K562 (cell line): ENCODE results near the gene PHOX2A. TPM values are rescaled to one million over a fixed set of nuclear protein-coding genes. Genes with fewer than 3 reads are reported as not detected.

ENCODE experiments used
- HNRNPLL ChIP-seq: fragments of 200-400 bp; formaldehyde crosslinking; IDR thresholded peaks from 2 replicates; pipeline ENCODE4 v1.6.1; 2017; ENCODE audit warnings: low read length, low read depth, mild to moderate bottlenecking; ENCODE audit not compliant: poor library complexity, severe bottlenecking
- MLX ChIP-seq, 2 experiments: fragments of 450-650 bp in 1 of 2; sonication (generic) in 1 of 2; formaldehyde crosslinking; conservative IDR thresholded peaks; 2 replicates each; pipeline versions ENCODE4 v1.4.0 to v1.8.1; 2020 to 2022; ENCODE audit warnings: mild to moderate bottlenecking in 1 of 2, missing genetic modification reagents in 1 of 2
- RNF2 ChIP-seq: sonication (generic); IDR thresholded peaks from 2 replicates; pipeline ENCODE4 v1.6.1; 2016
- polyA plus RNA-seq, 8 experiments: library from polyadenylated mRNA; depleted of rRNA in 4 of 8; stranded (reverse) in 5 of 8; unstranded in 3 of 8; fragments of >200 nt; fragmentation: Nextera tagmentation in 2 of 8; fragmentation: Illumina TruSeq in 1 of 8; extraction: Ambion mirVana in 2 of 8; extraction: Trizol in 1 of 8; gene quantifications; 2 replicates each; pipeline versions ENCODE4 v1.2.1 to v1.2.3, GENCODE V29; 2011 to 2014; ENCODE audit warnings: inconsistent platforms in 1 of 8, missing spikeins in 1 of 8
- total RNA-seq, 7 experiments: library from RNA; depleted of rRNA in 6 of 7; stranded (reverse); fragments of >200 nt in 6 of 7; fragmentation: Illumina TruSeq in 2 of 7; extraction: Trizol in 2 of 7; gene quantifications; 2 replicates each; pipeline versions ENCODE4 v1.2.1 to v1.2.3, GENCODE V29; 2011 to 2021; ENCODE audit warnings: low replicate concordance in 1 of 7
- TF ChIP-seq, protein P1 (sequence below), 2 experiments: fragments of 150-350 bp in 1 of 2; IDR thresholded peaks; 2 replicates each; pipeline ENCODE4 v1.6.1; 2012 to 2016; ENCODE audit warnings: low read depth in 2 of 2, low read length in 2 of 2, mild to moderate bottlenecking in 1 of 2, moderate library complexity in 1 of 2

The PHOX2A gene
- total and polyA plus RNA-seq, 9 of the 15 experiments (the other 6 are each of a cell fraction or from before 2014, with no cell fraction given) = not detected

DNA sequence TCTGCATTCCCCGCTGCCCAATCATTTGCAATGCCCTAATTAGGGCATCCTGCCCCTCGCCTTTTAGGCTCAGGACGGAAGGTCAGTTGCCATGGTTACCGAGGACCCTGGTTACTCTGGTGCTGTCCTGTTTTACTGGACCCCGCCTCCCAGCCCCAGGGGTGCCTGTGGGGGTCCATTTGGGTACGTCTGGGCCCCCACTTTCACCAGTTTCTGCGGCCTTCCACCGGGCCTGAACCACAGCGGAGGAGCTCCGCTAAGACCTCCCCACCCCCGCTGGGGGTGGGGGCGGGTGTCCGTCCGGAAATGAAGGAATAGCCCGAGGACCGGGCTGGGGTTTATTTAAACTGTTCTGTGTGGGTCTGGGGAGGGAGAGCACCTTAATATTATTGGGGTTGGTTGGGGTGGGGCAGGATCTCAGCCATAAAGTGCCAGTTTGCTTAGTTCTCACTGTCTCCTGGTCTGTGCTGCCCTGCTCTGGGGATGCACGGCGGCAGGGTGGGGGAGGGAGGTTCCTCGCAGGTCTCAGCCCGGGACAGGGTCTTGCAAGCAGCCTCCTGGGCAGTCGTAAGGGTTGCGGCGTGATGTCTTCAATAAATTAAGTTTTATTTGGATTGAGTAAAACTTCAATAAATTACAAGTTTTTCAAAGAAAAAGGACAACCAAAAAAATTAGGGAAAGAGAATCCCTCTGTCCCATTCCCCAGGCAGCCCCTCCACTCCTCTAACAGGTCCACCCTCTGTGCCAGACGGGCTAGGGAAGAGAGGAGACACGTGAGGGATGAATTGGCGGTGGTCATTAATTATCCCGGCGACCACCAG lies 5.3 kb downstream of the PHOX2A start (continued):
- TF ChIP-seq, protein P1, sequence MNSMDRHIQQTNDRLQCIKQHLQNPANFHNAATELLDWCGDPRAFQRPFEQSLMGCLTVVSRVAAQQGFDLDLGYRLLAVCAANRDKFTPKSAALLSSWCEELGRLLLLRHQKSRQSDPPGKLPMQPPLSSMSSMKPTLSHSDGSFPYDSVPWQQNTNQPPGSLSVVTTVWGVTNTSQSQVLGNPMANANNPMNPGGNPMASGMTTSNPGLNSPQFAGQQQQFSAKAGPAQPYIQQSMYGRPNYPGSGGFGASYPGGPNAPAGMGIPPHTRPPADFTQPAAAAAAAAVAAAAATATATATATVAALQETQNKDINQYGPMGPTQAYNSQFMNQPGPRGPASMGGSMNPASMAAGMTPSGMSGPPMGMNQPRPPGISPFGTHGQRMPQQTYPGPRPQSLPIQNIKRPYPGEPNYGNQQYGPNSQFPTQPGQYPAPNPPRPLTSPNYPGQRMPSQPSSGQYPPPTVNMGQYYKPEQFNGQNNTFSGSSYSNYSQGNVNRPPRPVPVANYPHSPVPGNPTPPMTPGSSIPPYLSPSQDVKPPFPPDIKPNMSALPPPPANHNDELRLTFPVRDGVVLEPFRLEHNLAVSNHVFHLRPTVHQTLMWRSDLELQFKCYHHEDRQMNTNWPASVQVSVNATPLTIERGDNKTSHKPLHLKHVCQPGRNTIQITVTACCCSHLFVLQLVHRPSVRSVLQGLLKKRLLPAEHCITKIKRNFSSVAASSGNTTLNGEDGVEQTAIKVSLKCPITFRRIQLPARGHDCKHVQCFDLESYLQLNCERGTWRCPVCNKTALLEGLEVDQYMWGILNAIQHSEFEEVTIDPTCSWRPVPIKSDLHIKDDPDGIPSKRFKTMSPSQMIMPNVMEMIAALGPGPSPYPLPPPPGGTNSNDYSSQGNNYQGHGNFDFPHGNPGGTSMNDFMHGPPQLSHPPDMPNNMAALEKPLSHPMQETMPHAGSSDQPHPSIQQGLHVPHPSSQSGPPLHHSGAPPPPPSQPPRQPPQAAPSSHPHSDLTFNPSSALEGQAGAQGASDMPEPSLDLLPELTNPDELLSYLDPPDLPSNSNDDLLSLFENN (IDR thresholded peaks at IDR 0.05; ENCODE audit: low read depth in 2 of 2, low read length in 2 of 2) = no peak
- TF ChIP-seq MLX (CRISPR knock-in tag; conservative IDR thresholded peaks at IDR 0.05) = no peak
- no peak for TF ChIP-seq RNF2
- TF ChIP-seq HNRNPLL = no peak
- TF ChIP-seq, all 486 proteins: peak for 9
